ENCODE data around the gene DOCK9.
A peak's percentile ranks its signal among the peaks of the same experiment; 100 is the strongest.
"Not testable (repeated sequence)": the region's sequence is repeated elsewhere in the genome, so short reads cannot be mapped to it uniquely, and the experiment has no call there.

DOCK9 gene

GRCh38 chr13:98768522-98768921 is 209.3 kb downstream of the DOCK9 start:
- no peaks in the 10 kb centered on the region for H3K9me3 ChIP-seq (ENCODE audit: insufficient read depth, low read depth, low read length)
- no peaks in the 10 kb centered on the region for H3K27me3 ChIP-seq (ENCODE audit: insufficient read depth, low read length)
- H3K9ac ChIP-seq (ENCODE audit: low read depth, low read length), result no peak overlapping the region
- no peak overlapping the region for H3K4me3 ChIP-seq (ENCODE audit: low read length)
- no peak overlapping the region for H3K27ac ChIP-seq (ENCODE audit: low read length)
- no peaks in the 10 kb centered on the region for H3K36me3 ChIP-seq (ENCODE audit: insufficient read depth, low read depth, low read length)
- no peaks in the 10 kb centered on the region for H3K4me1 ChIP-seq (ENCODE audit: insufficient read depth, low read length)

- Histone ChIP-seq H3K9me3 (ENCODE audit: insufficient read depth, low read depth, low read length) (no peaks in the 10 kb centered on the region), H3K27ac (ENCODE audit: low read length) (no peak overlapping the region), H3K4me3 (ENCODE audit: low read length) (no peak overlapping the region), H3K9ac (ENCODE audit: low read depth, low read length) (no peak overlapping the region), H3K27me3 (ENCODE audit: insufficient read depth, low read length) (no peaks in the 10 kb centered on the region), H3K4me1 (ENCODE audit: insufficient read depth, low read length) (no peaks in the 10 kb centered on the region), H3K36me3 (ENCODE audit: insufficient read depth, low read depth, low read length) (no peaks in the 10 kb centered on the region)
These were observed 211.2 kb downstream of the DOCK9 start for GRCh38 chr13:98766697-98767096.

GRCh38 chr13:98765996-98766519 is 211.8 kb downstream of the DOCK9 start:
- H3K4me3 ChIP-seq (ENCODE audit: low read length), result no peak overlapping the region
- H3K27ac ChIP-seq (ENCODE audit: low read length), result no peak overlapping the region
- H3K36me3 ChIP-seq (ENCODE audit: insufficient read depth, low read depth, low read length), result no peaks in the 10 kb centered on the region
- H3K9ac ChIP-seq (ENCODE audit: low read depth, low read length), result no peak overlapping the region
- no peaks in the 10 kb centered on the region for H3K9me3 ChIP-seq (ENCODE audit: insufficient read depth, low read depth, low read length)
- no peaks in the 10 kb centered on the region for H3K27me3 ChIP-seq (ENCODE audit: insufficient read depth, low read length)
- no peaks in the 10 kb centered on the region for H3K4me1 ChIP-seq (ENCODE audit: insufficient read depth, low read length)

GRCh38 chr13:98761986-98762616 is 215.8 kb downstream of the DOCK9 start:
- H3K9me3 ChIP-seq (ENCODE audit: insufficient read depth, low read depth, low read length), result no peaks in the 10 kb centered on the region
- H3K4me3 ChIP-seq (ENCODE audit: low read length), result no peak overlapping the region
- H3K27me3 ChIP-seq (ENCODE audit: insufficient read depth, low read length), result no peaks in the 10 kb centered on the region
- no peak overlapping the region for H3K9ac ChIP-seq (ENCODE audit: low read depth, low read length)
- H3K27ac ChIP-seq (ENCODE audit: low read length), result no peak overlapping the region
- no peaks in the 10 kb centered on the region for H3K4me1 ChIP-seq (ENCODE audit: insufficient read depth, low read length)
- no peaks in the 10 kb centered on the region for H3K36me3 ChIP-seq (ENCODE audit: insufficient read depth, low read depth, low read length)

- Histone ChIP-seq H3K4me3 (ENCODE audit: low read length) (no peak overlapping the region), H3K36me3 (ENCODE audit: insufficient read depth, low read depth, low read length) (no peaks in the 10 kb centered on the region), H3K9me3 (ENCODE audit: insufficient read depth, low read depth, low read length) (no peaks in the 10 kb centered on the region), H3K27me3 (ENCODE audit: insufficient read depth, low read length) (no peaks in the 10 kb centered on the region), H3K27ac (ENCODE audit: low read length) (no peak overlapping the region), H3K9ac (ENCODE audit: low read depth, low read length) (no peak overlapping the region), H3K4me1 (ENCODE audit: insufficient read depth, low read length) (no peaks in the 10 kb centered on the region)
These were observed 216.5 kb downstream of the DOCK9 start for GRCh38 chr13:98761126-98761985.

GRCh38 chr13:98755729-98756128 is 222.1 kb downstream of the DOCK9 start:
- Histone ChIP-seq H3K9ac (ENCODE audit: low read depth, low read length) (no peak overlapping the region), H3K4me3 (ENCODE audit: low read length) (no peak overlapping the region), H3K27me3 (ENCODE audit: insufficient read depth, low read length) (peaks cover 34% of the 10 kb centered on the region), H3K4me1 (ENCODE audit: insufficient read depth, low read length) (0 out of 2 replicates have a peak, but pooled peaks cover 3% of the 10 kb centered on the region), H3K27ac (ENCODE audit: low read length) (no peak overlapping the region), H3K36me3 (ENCODE audit: insufficient read depth, low read depth, low read length) (no peaks in the 10 kb centered on the region), H3K9me3 (ENCODE audit: insufficient read depth, low read depth, low read length) (no peaks in the 10 kb centered on the region)

- Histone ChIP-seq H3K4me3 (ENCODE audit: low read length) (no peak overlapping the region), H3K4me1 (ENCODE audit: insufficient read depth, low read length) (0 out of 2 replicates have a peak, but pooled peaks cover 3% of the 10 kb centered on the region), H3K27me3 (ENCODE audit: insufficient read depth, low read length) (peaks cover 38% of the 10 kb centered on the region), H3K27ac (ENCODE audit: low read length) (no peak overlapping the region), H3K9ac (ENCODE audit: low read depth, low read length) (no peak overlapping the region), H3K9me3 (ENCODE audit: insufficient read depth, low read depth, low read length) (no peaks in the 10 kb centered on the region), H3K36me3 (ENCODE audit: insufficient read depth, low read depth, low read length) (no peaks in the 10 kb centered on the region)
These were observed 222.7 kb downstream of the DOCK9 start for GRCh38 chr13:98755116-98755515.

GRCh38 chr13:98754468-98754867 is 223.4 kb downstream of the DOCK9 start:
- not testable (repeated sequence) for H3K4me1 ChIP-seq (ENCODE audit: insufficient read depth, low read length); H3K36me3 ChIP-seq (ENCODE audit: insufficient read depth, low read depth, low read length)
- H3K27me3 ChIP-seq (ENCODE audit: insufficient read depth, low read length), result peaks cover 41% of the 10 kb centered on the region

GRCh38 chr13:98752467-98753290 is 225.2 kb downstream of the DOCK9 start, which contains the start of gene SLC15A1:
SLC15A1 (minus strand) TSS chr13:98752672; CDS start chr13:98752598, 74 bp downstream.
- Histone ChIP-seq H3K27ac (ENCODE audit: low read length) (no peak within 1 kb of the TSS), H3K9me3 (ENCODE audit: insufficient read depth, low read depth, low read length) (no peaks in the 10 kb centered on the region), H3K4me1 (ENCODE audit: insufficient read depth, low read length) (0 out of 2 replicates have a peak, but pooled peaks cover 3% of the 10 kb centered on the region), H3K27me3 (ENCODE audit: insufficient read depth, low read length) (peaks cover 42% of the 10 kb centered on the region), H3K9ac (ENCODE audit: low read depth, low read length) (no peak within 1 kb of the TSS), H3K36me3 (ENCODE audit: insufficient read depth, low read depth, low read length) (no peaks in the 10 kb centered on the region), H3K4me3 (ENCODE audit: low read length) (peak within 1 kb of the TSS; percentile 69)

More at GRCh38 chr13:98754468-98754867, 223.4 kb downstream of the DOCK9 start:
- not testable (repeated sequence) for H3K27ac ChIP-seq (ENCODE audit: low read length); H3K9me3 ChIP-seq (ENCODE audit: insufficient read depth, low read depth, low read length); H3K9ac ChIP-seq (ENCODE audit: low read depth, low read length); H3K4me3 ChIP-seq (ENCODE audit: low read length)

- H3K4me1 ChIP-seq (ENCODE audit: insufficient read depth, low read length), result 0 out of 2 replicates have a peak, but pooled peaks cover 3% of the 10 kb centered on the region
- H3K9ac ChIP-seq (ENCODE audit: low read depth, low read length), result no peak overlapping the region
- H3K27ac ChIP-seq (ENCODE audit: low read length), result no peak overlapping the region
- H3K4me3 ChIP-seq (ENCODE audit: low read length), result peak overlapping the region; percentile 69
- H3K9me3 ChIP-seq (ENCODE audit: insufficient read depth, low read depth, low read length), result no peaks in the 10 kb centered on the region
- H3K36me3 ChIP-seq (ENCODE audit: insufficient read depth, low read depth, low read length), result no peaks in the 10 kb centered on the region
- peaks cover 42% of the 10 kb centered on the region for H3K27me3 ChIP-seq (ENCODE audit: insufficient read depth, low read length)
These were observed 225.9 kb downstream of the DOCK9 start for GRCh38 chr13:98751861-98752466.

GRCh38 chr13:98751367-98751782 is 226.5 kb downstream of the DOCK9 start:
- H3K9me3 ChIP-seq (ENCODE audit: insufficient read depth, low read depth, low read length), result no peaks in the 10 kb centered on the region
- peak overlapping the region; percentile 69 for H3K4me3 ChIP-seq (ENCODE audit: low read length)
- peaks cover 42% of the 10 kb centered on the region for H3K27me3 ChIP-seq (ENCODE audit: insufficient read depth, low read length)
- no peaks in the 10 kb centered on the region for H3K36me3 ChIP-seq (ENCODE audit: insufficient read depth, low read depth, low read length)
- 0 out of 2 replicates have a peak, but pooled peaks cover 3% of the 10 kb centered on the region for H3K4me1 ChIP-seq (ENCODE audit: insufficient read depth, low read length)
- no peak overlapping the region for H3K27ac ChIP-seq (ENCODE audit: low read length)
- H3K9ac ChIP-seq (ENCODE audit: low read depth, low read length), result no peak overlapping the region
